Measurements from ENCODE around the gene ADAM19.

The ADAM19 gene

DNA sequence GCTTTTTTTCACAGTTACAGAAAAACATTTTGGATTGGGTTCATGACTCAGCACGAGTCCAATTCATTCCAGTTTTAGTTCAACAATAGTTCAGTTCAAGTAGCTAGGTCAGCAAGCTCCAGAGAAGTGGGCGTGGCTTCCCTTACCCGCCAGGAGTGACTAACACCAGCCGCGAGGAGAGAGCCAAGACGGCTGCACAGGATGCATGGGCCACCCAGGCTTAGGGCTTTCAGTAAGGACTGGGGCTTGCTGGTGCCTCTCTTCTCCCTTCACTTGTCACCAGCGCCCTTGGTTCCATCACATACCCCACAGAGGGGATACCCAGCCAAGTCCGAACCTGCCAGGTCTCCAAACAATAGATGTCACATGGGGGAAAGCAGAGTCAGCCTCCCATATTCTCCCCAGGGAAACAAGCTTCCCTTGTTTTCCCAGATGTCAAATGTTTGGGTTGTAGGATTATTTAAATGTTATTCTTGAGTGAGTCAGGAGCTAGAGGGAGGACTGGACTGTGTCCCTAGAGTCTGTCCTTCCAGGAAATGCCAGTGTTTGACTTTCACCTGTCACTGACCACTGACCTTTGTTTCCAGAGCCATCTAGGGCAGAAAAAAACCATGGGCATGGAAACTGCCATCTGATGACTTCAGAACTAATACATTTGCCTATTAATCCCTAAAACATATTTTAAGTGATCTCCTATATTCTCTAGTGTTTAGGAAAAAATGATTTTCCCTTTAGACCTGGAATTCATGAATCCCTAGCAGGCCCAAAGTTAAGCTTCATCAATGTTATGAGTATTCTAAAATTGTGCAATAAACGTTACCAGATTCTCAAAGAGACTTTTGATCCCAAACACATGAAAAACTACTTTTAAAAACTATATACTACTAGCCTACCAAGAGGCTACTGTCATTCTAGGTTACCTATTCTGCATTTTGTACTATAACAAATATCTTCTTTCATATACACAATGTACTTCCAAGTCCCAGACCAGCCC, 63.6 kb downstream of the ADAM19 start:
- no peak overlapping the region for H3K9ac ChIP-seq

DNA sequence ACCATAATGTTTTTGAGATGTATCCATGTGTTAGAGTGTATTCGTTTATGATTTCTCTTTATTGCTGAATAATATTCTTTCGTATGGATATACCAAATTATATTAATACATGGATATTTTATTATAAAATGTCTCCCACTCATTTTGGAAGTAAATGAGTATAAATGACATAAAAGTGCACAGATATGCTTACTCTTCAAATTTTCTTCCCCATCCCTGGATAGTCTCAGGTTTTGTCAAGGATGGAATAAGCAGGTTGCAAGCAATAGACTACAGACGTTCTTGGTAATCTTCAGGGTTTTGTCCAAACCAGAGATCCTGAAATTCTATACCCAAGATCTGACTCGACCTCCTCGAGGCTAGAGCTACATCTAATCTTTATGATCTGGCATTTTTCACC, 64.9 kb downstream of the ADAM19 start:
- Histone ChIP-seq H3K27me3 (ENCODE audit: control insufficient read depth, insufficient read depth, low read length) (no peaks in the 10 kb centered on the region), H3K9me3 (ENCODE audit: control insufficient read depth, low read length) (no peaks in the 10 kb centered on the region), H3K9ac (no peak overlapping the region), H3K4me2 (ENCODE audit: low read length) (no peak overlapping the region), H3K4me1 (no peaks in the 10 kb centered on the region), H3K4me3 (ENCODE audit: low read depth, low read length) (no peak overlapping the region), H3K79me2 (no peaks in the 10 kb centered on the region), H2AFZ (no peak overlapping the region), H3K27ac (no peak overlapping the region), H3K36me3 (ENCODE audit: control insufficient read depth, insufficient read depth, low read length) (no peaks in the 10 kb centered on the region)
- TF ChIP-seq, protein P1, sequence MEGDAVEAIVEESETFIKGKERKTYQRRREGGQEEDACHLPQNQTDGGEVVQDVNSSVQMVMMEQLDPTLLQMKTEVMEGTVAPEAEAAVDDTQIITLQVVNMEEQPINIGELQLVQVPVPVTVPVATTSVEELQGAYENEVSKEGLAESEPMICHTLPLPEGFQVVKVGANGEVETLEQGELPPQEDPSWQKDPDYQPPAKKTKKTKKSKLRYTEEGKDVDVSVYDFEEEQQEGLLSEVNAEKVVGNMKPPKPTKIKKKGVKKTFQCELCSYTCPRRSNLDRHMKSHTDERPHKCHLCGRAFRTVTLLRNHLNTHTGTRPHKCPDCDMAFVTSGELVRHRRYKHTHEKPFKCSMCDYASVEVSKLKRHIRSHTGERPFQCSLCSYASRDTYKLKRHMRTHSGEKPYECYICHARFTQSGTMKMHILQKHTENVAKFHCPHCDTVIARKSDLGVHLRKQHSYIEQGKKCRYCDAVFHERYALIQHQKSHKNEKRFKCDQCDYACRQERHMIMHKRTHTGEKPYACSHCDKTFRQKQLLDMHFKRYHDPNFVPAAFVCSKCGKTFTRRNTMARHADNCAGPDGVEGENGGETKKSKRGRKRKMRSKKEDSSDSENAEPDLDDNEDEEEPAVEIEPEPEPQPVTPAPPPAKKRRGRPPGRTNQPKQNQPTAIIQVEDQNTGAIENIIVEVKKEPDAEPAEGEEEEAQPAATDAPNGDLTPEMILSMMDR (IDR thresholded peaks at IDR 0.05): no peak

More for the DNA sequence above, 63.6 kb downstream of the ADAM19 start:
- H3K36me3 ChIP-seq (ENCODE audit: control insufficient read depth, insufficient read depth, low read length): no peaks in the 10 kb centered on the region
- H3K4me3 ChIP-seq (ENCODE audit: low read depth, low read length): no peak overlapping the region
- no peak overlapping the region for H3K4me2 ChIP-seq (ENCODE audit: low read length)
- no peaks in the 10 kb centered on the region for H3K4me1 ChIP-seq
- TF ChIP-seq, protein P1 (IDR thresholded peaks at IDR 0.05): no peak
- H3K27ac ChIP-seq: peak overlapping the region; percentile 30
- no peaks in the 10 kb centered on the region for H3K27me3 ChIP-seq (ENCODE audit: control insufficient read depth, insufficient read depth, low read length)
- no peak overlapping the region for H2AFZ ChIP-seq
- H3K79me2 ChIP-seq: no peaks in the 10 kb centered on the region
- H3K9me3 ChIP-seq (ENCODE audit: control insufficient read depth, low read length): no peaks in the 10 kb centered on the region

DNA sequence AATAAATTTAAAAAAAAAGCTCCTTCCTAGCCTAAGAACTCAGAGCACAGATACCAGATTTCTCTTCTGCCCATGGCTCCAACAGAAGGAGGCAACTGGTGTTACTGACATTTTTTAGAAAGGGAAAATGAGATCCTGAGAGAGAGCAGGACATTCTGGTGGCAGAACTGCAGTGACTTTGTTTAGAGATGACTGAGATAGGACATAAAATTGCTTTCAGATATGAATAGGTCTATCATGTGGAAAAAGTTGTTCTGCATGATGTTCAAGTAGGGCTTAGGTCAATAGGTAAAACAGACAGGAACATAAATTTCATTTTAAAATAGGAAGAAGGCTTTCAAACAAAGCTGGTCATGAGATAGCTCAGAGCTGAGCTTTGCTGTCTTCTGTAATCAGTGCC, 66.0 kb downstream of the ADAM19 start:
- H3K27ac ChIP-seq: no peak overlapping the region

DNA sequence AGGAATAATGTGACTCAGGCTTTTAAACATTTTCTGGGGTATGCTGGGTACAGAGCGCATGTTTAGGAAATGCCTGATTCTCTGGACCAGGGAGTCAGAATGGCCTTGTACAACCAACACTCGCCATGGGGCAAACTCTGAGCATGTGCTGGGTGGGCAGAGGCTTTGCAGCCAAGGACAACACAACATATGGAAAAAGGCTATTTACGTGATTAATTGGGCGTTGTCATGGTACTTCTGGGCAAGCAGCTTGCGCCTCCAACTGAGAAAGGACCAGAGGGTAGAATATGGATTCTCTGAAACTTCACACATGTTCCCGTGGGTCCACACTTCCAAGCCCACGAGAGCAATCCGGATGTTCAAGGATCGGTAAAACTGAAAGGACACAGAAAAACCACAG, 66.5 kb downstream of the ADAM19 start:
- no peaks in the 10 kb centered on the region for H3K4me1 ChIP-seq
- no peaks in the 10 kb centered on the region for H3K9me3 ChIP-seq (ENCODE audit: control insufficient read depth, low read length)
- no peak overlapping the region for H3K4me2 ChIP-seq (ENCODE audit: low read length)
- no peaks in the 10 kb centered on the region for H3K36me3 ChIP-seq (ENCODE audit: control insufficient read depth, insufficient read depth, low read length)
- TF ChIP-seq, protein P1 (IDR thresholded peaks at IDR 0.05): no peak
- no peaks in the 10 kb centered on the region for H3K79me2 ChIP-seq
- H3K27me3 ChIP-seq (ENCODE audit: control insufficient read depth, insufficient read depth, low read length): no peaks in the 10 kb centered on the region
- H3K27ac ChIP-seq: no peak overlapping the region
- H3K9ac ChIP-seq: no peak overlapping the region
- no peak overlapping the region for H3K4me3 ChIP-seq (ENCODE audit: low read depth, low read length)
- H2AFZ ChIP-seq: no peak overlapping the region

More for the DNA sequence above, 66.0 kb downstream of the ADAM19 start:
- Histone ChIP-seq H3K27me3 (ENCODE audit: control insufficient read depth, insufficient read depth, low read length) (no peaks in the 10 kb centered on the region), H3K4me3 (ENCODE audit: low read depth, low read length) (no peak overlapping the region), H2AFZ (no peak overlapping the region), H3K79me2 (no peaks in the 10 kb centered on the region), H3K4me1 (no peaks in the 10 kb centered on the region), H3K9me3 (ENCODE audit: control insufficient read depth, low read length) (no peaks in the 10 kb centered on the region), H3K9ac (no peak overlapping the region), H3K4me2 (ENCODE audit: low read length) (no peak overlapping the region), H3K36me3 (ENCODE audit: control insufficient read depth, insufficient read depth, low read length) (no peaks in the 10 kb centered on the region)
- TF ChIP-seq, protein P1 (IDR thresholded peaks at IDR 0.05): no peak

Data from parathyroid adenoma (tissue), 2 donors.